GM21723 (cell line): ENCODE data around the gene PLEKHA5.
"Not testable (repeated sequence)": the region's sequence is repeated elsewhere in the genome, so short reads cannot be mapped to it uniquely, and the experiment has no call there.

Source experiments
- ATAC-seq: cut with Tn5 transposase; IDR thresholded peaks from one replicate; pipeline ENCODE4 v1.9.1; 2021; ENCODE audit warnings: mild to moderate bottlenecking, moderate library complexity; ENCODE audit not compliant: unreplicated experiment

Gene PLEKHA5, protein sequence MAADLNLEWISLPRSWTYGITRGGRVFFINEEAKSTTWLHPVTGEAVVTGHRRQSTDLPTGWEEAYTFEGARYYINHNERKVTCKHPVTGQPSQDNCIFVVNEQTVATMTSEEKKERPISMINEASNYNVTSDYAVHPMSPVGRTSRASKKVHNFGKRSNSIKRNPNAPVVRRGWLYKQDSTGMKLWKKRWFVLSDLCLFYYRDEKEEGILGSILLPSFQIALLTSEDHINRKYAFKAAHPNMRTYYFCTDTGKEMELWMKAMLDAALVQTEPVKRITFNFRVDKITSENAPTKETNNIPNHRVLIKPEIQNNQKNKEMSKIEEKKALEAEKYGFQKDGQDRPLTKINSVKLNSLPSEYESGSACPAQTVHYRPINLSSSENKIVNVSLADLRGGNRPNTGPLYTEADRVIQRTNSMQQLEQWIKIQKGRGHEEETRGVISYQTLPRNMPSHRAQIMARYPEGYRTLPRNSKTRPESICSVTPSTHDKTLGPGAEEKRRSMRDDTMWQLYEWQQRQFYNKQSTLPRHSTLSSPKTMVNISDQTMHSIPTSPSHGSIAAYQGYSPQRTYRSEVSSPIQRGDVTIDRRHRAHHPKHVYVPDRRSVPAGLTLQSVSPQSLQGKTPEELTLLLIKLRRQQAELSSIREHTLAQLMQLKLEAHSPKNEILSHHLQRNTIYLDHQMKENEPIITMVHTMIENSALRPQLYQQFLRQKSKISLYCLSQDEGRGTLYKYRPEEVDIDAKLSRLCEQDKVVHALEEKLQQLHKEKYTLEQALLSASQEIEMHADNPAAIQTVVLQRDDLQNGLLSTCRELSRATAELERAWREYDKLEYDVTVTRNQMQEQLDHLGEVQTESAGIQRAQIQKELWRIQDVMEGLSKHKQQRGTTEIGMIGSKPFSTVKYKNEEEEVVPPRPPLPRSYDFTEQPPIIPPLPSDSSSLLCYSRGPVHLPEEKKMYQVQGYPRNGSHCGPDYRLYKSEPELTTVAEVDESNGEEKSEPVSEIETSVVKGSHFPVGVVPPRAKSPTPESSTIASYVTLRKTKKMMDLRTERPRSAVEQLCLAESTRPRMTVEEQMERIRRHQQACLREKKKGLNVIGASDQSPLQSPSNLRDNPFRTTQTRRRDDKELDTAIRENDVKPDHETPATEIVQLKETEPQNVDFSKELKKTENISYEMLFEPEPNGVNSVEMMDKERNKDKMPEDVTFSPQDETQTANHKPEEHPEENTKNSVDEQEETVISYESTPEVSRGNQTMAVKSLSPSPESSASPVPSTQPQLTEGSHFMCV

DNA sequence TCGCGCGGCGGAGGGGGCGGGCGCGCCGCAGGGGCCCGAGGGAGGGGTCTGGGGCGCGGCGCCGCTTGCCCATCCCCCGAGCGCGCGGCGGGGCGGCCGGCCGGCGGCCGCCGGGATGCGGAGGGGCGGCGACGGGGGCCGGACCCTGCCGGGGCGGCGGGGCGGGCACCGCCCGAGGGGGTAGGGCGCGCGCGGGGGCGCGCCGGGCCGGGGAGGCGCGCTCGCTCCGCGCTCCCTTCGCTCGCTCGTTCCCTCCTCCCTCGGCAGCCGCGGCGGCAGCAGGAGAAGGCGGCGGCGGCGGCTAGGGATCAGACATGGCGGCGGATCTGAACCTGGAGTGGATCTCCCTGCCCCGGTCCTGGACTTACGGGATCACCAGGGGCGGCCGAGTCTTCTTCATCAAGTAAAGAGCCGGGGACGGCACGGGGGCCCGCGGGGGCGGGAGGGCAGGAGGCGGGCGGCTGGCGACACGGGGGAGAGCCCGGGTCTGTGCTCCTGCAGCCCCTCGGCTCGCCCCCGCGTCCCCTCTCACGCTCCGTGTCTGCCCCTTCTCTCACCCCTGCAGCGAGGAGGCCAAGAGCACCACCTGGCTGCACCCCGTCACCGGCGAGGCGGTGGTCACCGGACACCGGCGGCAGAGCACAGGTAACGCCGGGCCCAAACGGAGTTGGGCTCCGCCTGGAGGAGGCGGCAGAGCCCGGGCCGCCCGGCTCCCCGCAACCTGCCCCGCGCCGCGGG is at the start of gene PLEKHA5:
Gene PLEKHA5, plus strand, starts transcription at position 248 of the 738 bp plus-strand sequence. Its CDS starts 67 bp downstream, at position 315.
- peak; percentile 55 for ATAC-seq

- ATAC-seq, result no peak
Observed at GRCh38 chr12:19080918-19081317, 48.6 kb upstream of the PLEKHA5 start.

DNA sequence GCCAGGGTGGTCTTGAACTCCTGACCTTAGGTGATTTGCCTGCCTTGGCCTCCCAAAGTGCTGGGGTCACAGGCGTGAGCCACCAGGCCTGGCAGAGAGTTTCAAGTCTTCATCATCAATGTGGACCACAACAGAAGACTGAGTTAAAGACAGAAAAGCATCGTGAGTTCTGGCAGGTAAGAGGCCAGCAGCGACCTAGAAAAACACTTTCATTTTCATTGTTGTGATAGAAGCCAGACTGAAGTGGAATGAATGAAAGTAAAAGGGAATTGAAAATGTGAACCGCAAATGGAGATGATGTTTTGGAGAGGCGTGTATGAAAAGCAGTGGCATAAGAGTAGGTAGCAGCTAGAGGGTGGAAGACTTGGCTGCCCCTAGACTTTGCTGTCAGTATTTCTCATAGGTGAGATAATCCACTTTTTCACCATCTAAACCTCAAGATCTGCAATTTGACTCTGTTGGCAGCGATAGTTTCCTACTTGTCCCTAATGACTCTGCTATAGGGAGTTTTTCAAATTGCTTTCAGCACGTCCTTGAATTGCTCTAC is 47.1 kb upstream of the PLEKHA5 start:
- ATAC-seq, result no peak

GRCh38 chr12:19084547-19084946 is 45.0 kb upstream of the PLEKHA5 start:
- ATAC-seq, result no peak

DNA sequence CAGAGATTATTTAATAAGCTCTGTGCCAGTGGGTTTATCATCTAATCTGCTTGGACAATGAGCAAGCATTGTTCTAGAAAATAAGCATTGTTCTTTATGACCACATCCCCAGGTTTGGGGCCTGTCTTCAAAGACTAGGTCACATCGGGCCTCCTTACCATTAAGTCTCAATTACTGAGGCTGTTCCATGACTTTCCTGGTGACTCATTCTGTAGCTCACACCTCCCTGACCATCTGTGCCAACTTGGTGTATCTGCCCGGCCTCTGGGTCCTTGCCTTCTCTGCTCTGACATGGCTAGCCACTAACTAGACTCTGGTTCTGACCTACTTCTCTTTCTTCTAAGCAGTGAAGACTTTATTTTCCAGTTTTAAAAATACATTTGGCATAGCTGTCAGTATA is 44.4 kb upstream of the PLEKHA5 start:
- ATAC-seq, result no peak

DNA sequence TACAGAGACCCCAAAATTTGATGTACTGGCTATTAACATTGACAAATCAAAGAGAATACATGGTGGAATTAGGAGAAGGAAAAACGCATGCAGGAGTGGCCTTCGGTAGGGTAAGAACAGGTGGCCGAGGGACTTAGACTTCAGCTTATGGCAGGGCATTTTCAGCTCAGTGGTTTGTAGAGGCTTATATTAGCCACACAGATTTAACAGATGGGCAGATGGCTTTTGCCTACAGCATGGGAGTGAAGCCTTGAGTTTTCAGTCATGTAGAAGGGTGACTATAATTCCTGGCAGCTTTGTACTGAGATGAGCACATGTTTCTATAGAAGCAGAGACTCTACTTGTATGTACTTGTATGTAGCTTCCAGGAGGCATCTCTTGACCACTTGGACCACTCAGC is 40.9 kb upstream of the PLEKHA5 start:
- ATAC-seq, result no peak

DNA sequence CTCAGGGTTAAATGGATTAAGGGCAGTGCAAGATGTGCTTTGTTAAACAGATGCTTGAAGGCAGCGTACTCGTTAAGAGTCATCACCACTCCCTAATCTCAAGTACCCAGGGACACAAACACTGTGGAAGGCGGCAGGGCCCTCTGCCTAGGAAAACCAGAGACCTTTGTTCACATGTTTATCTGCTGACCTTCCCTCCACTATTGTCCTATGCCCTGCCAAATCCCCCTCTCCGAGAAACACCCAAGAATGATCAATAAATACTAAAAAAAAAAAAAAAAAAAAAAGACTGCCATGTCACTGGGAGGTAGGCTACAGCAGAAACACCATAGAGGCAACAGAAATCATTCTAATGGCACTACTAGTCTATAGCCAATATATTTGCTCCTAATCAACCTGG is 37.1 kb upstream of the PLEKHA5 start:
- not testable (repeated sequence) for ATAC-seq

- ATAC-seq, result no peak
Observed at GRCh38 chr12:19093218-19093617, 36.3 kb upstream of the PLEKHA5 start.

DNA sequence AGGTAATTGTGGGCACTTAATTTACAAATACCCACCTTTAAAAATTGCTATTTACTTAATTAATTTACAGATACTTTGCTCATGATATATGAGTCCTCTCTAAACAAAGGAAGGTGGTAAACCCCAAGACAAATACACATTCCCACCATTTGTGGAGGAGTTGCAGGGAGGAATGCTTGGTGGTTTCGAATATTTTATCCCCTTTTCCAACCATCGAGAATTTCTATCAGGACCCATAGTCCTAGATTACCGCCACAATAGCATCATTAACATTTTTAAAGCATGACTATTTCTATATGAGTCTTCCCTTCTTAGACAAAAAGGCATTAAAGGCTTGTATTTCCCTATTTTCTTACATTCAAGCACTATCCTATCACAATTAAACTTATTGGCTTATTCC is 34.2 kb upstream of the PLEKHA5 start:
- no peak for ATAC-seq

DNA sequence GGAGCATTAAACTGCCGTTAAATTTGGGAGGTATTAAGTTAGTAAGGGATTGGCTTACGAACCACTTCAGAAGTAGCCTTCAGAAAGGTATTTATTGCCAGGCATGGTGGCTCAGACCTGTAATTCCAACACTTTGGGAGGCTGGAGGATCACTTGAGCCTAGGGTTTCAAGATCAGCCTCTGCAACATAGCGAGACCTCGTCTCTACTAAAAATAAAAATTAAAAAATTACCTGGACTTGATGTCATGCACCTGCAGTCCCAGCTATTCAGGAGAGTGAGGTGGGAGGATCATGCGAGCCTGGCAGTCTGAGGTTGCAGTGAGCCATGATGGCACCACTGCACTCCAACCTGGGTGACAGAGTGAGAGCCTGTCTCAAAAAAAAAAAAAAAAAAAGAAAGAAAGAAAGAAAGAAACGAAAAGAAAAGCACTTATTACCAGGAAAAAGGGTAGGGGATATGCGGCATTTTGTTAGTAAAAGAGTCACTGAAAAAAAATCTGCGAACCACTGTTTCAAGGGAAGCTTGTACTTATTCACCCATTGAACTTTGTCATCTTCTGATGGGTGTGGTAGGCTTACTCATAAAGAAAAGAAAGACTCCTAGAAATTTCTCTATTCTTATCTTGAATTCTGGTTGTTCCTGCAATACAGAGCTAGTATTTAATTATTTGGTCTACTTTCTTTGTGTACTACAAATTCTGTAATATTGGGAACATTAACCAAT is 33.6 kb upstream of the PLEKHA5 start:
- ATAC-seq, result no peak

DNA sequence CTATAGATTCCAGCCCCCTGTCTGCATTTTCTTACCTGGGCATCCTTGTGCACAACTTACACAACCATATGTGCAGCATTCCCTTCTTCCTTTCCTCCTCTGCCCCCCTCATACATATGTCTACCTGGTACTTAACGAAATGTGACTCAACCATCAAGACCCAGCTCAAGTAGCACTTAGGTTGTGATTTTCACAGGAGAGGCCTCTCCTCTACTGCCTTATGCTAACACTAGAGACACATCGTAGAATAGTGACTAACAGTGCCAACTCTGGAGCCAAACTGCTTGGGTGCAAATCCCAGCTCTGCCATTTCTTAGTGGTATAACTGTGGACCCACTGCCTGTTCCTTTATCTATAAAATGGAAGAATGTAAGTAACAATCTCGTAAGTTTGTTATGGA is 24.1 kb upstream of the PLEKHA5 start:
- ATAC-seq, result no peak

DNA sequence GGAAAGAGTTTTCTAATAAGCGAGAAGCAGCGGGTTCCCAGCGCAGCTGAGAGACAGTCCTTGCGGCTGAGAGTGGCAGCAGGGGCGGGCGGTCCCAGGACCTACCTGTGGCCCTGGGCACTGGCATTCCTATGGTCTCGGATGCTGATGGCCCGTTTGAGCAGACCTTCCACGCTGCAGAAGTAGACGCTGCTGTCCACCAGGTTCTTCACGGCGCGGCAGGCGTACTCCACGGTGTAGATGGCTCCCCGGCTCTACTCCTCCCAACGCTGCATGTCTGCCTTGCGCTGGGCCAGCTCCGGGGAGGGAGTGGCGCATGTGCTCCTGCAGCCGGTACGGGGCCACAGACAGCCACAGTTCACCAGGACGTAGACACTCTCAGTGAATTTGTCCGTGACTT is 21.8 kb upstream of the PLEKHA5 start:
- ATAC-seq, result no peak

GRCh38 chr12:19110221-19110940 is 19.2 kb upstream of the PLEKHA5 start:
- ATAC-seq, result no peak

- ATAC-seq, result no peak
Observed at GRCh38 chr12:19113464-19113863, 16.1 kb upstream of the PLEKHA5 start.

DNA sequence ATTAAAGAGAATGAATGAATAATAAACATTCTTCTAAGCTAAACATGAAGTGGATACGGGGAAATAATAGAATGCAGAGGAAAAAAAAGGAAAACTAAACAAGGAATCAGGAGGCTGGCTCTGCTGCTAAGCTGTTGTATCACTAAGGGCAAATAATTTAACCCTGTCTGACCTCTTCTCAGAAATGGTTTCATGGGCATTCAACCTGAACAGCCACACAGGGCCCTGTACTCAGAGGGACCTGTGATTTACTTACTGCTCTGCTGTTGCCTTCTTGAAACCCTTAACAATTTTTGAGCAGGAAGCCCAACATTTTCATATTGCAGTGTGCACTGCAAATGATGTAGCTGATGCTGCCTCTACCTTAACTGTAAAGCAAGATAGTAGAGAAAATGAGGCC is 14.2 kb upstream of the PLEKHA5 start:
- no peak for ATAC-seq

- ATAC-seq, result no peak
Observed at GRCh38 chr12:19119440-19119839, 10.1 kb upstream of the PLEKHA5 start.

DNA sequence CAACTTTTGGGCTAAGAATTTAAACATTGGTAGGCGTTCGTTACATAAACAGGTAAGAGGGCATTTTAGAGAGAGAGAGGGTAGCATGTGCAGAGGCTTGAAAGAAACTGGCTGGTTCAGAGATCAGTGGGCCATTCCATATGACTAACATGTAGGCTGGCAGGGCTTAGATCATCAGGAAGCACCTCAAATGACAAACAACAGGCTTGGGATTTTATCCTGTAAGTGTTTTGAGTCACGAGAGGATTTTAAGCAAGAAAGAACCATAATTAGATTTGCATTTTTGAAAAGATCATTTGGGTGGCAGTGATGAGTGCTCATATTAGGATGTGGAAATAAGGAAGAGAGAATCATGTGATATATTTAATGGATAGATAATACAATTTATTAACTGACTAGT is 8.7 kb upstream of the PLEKHA5 start:
- no peak for ATAC-seq

- ATAC-seq, result no peak
Observed at GRCh38 chr12:19121449-19122018, 8.0 kb upstream of the PLEKHA5 start.

- ATAC-seq, result no peak
Observed at GRCh38 chr12:19125325-19125724, 4.2 kb upstream of the PLEKHA5 start.
